Natural killer cell (primary cell): Measurements from ENCODE around the gene MRPS6. TPM values are rescaled to one million over a fixed set of nuclear protein-coding genes. Genes with fewer than 3 reads are reported as not detected.

Source experiments
- ATAC-seq, 3 donors: fragments of 150-1000 bp in 2 of 3; fragments of 200-7000 bp in 1 of 3; cut with Tn5 transposase; 1 replicate in 1 of 3; 2 replicates in 2 of 3; pipeline ENCODE4 v1.10.0; 2021; ENCODE audit warnings: mild to moderate bottlenecking in 2 of 3, moderate library complexity in 2 of 3
- DNase-seq, 2 donors: peaks; one replicate each; pipeline versions ENCODE4 v3.0.0 to v3.0.0-alpha.2; 2013 to 2021; ENCODE audit warnings: mixed read lengths in 1 of 2
- H3K27ac ChIP-seq: one replicate; pipeline ENCODE4 v1.5.1; 2013; ENCODE audit warnings: mild to moderate bottlenecking, low read length
- H3K27me3 ChIP-seq: one replicate; pipeline ENCODE4 v1.6.1; 2013; ENCODE audit warnings: low read length; ENCODE audit not compliant: control insufficient read depth, insufficient read depth
- H3K36me3 ChIP-seq: one replicate; pipeline ENCODE4 v1.6.1; 2013; ENCODE audit warnings: low read length; ENCODE audit not compliant: control insufficient read depth, insufficient read depth
- H3K4me1 ChIP-seq: one replicate; pipeline ENCODE4 v1.6.1; 2013; ENCODE audit warnings: low read length; ENCODE audit not compliant: control insufficient read depth, insufficient read depth
- H3K4me3 ChIP-seq: one replicate; pipeline ENCODE4 v1.5.1; 2013; ENCODE audit warnings: low read length
- H3K9me3 ChIP-seq: one replicate; pipeline ENCODE4 v1.6.1; 2013; ENCODE audit warnings: low read length; ENCODE audit not compliant: control insufficient read depth, insufficient read depth
- H3K27ac Mint-ChIP-seq, 2 donors: one replicate each; pipeline ENCODE4 v1.8.0; 2022; ENCODE audit warnings: mild to moderate bottlenecking in 2 of 2, mixed read lengths in 2 of 2, moderate library complexity in 1 of 2
- H3K27me3 Mint-ChIP-seq, 2 donors: one replicate each; pipeline ENCODE4 v1.8.0; 2022; ENCODE audit warnings: low read depth in 2 of 2, mixed read lengths in 2 of 2
- H3K36me3 Mint-ChIP-seq: one replicate; pipeline ENCODE4 v1.8.0; 2022; ENCODE audit warnings: mixed read lengths
- H3K4me1 Mint-ChIP-seq, 2 donors: one replicate each; pipeline ENCODE4 v1.8.0; 2022; ENCODE audit warnings: mixed read lengths in 2 of 2
- H3K4me3 Mint-ChIP-seq: one replicate; pipeline ENCODE4 v1.8.0; 2022; ENCODE audit warnings: mild to moderate bottlenecking, moderate library complexity, mixed read lengths
- H3K9me3 Mint-ChIP-seq, 2 donors: one replicate each; pipeline ENCODE4 v1.8.0; 2022; ENCODE audit warnings: mixed read lengths in 2 of 2
- WGBS: methylation state at CpG from one replicate; pipeline ENCODE4 v1.1.7; 2013; ENCODE audit warnings: missing lambda C conversion rate; ENCODE audit not compliant: insufficient coverage; 5-methylcytosine and 5-hydroxymethylcytosine counted together
- intact Hi-C: fragments of 100-400 bp; cut with micrococcal nuclease; formaldehyde crosslinking; loops from one replicate; pipeline ENCODE4 v1.14.2; 2022
- total RNA-seq, 4 donors: library from RNA; stranded (reverse); fragments of 120-200 nt in 1 of 4; gene quantifications; one replicate each; pipeline versions ENCODE4 v1.2.3 to v1.2.4, GENCODE V29; 2013 to 2022
- TF ChIP-seq, protein P1 (sequence below): fragments of 200-600 bp; IDR thresholded peaks from one replicate; pipeline ENCODE4 v1.8.0; 2022; ENCODE audit warnings: antibody characterized with exemption

Gene MRPS6
- total RNA-seq, 3 donors from 2014 or later (not counting 1 experiment from before 2014, with no cell fraction given): 42.7 to 54.5 (median 44.3) TPM

DNA sequence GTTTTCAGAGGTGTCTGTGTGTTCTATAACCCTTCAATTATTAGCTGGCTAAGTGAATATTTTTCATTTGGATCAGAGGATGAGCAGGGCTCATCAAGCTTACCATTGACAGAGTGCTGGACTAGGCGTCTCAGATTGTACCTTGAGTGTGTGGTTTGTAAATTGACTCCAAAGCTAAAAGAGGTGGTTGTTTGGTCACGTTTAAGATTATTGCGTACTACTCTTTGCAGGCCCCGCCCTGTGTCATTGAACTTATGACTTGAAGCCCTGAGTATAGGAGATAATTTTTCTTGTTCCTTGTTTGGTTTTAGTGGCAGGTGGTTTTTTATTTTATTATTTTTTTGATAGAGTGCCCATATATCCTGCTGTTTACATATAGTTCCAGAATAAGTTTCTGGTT is 17.7 kb downstream of the MRPS6 start:
- WGBS: 80% methylated on average over 3 of the region's 4 CpGs
- Mint-ChIP-seq H3K27me3 (no peaks in the 10 kb centered on the region), H3K4me3 (no peak overlapping the region), H3K36me3 (peaks cover 6% of the 10 kb centered on the region), H3K27ac (peak overlapping the region; percentile 33 to 54), H3K9me3 (no peaks in the 10 kb centered on the region), H3K4me1 (peaks cover 57 to 59% of the 10 kb centered on the region in 2 donors)
- no peaks in the 10 kb centered on the region for H3K27me3 ChIP-seq
- H3K4me1 ChIP-seq: peaks cover 23% of the 10 kb centered on the region
- intact Hi-C loops: no loop called here
- no peak overlapping the region for H3K27ac ChIP-seq
- no peak overlapping the region for H3K4me3 ChIP-seq
- DNase-seq (no peak), ATAC-seq (no peak)
- no peaks in the 10 kb centered on the region for H3K9me3 ChIP-seq
- H3K36me3 ChIP-seq: peaks cover 10% of the 10 kb centered on the region
- TF ChIP-seq, protein P1, sequence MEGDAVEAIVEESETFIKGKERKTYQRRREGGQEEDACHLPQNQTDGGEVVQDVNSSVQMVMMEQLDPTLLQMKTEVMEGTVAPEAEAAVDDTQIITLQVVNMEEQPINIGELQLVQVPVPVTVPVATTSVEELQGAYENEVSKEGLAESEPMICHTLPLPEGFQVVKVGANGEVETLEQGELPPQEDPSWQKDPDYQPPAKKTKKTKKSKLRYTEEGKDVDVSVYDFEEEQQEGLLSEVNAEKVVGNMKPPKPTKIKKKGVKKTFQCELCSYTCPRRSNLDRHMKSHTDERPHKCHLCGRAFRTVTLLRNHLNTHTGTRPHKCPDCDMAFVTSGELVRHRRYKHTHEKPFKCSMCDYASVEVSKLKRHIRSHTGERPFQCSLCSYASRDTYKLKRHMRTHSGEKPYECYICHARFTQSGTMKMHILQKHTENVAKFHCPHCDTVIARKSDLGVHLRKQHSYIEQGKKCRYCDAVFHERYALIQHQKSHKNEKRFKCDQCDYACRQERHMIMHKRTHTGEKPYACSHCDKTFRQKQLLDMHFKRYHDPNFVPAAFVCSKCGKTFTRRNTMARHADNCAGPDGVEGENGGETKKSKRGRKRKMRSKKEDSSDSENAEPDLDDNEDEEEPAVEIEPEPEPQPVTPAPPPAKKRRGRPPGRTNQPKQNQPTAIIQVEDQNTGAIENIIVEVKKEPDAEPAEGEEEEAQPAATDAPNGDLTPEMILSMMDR: no peak

DNA sequence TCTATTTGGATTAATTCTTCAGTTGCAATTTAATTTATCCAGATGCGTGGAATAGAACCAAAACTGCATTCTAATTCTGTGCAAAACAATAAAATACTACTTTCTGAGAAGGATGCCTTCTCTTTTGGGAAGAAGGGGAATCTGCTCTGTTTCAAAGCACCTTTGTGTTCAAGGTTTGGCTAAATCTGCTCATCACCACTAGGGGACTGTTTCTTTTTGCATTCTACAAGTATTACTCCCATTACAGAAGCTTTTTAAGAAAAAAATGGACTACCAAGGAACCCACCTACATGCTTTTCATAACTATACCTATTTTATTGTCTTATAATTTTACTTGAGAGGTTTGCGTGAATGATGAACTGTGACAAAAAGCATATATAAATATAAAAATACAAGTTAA is 18.2 kb downstream of the MRPS6 start:
- ATAC-seq (no peak), DNase-seq (peak in 1 of 2 donors; percentile 22)
- WGBS: no CpG with 5 or more reads among the region's 2 CpGs
- no peak overlapping the region for H3K4me3 ChIP-seq
- intact Hi-C loops: no loop called here
- H3K4me1 ChIP-seq: peaks cover 20% of the 10 kb centered on the region
- H3K9me3 ChIP-seq: no peaks in the 10 kb centered on the region
- no peak overlapping the region for H3K4me3 Mint-ChIP-seq
- H3K27me3 ChIP-seq: no peaks in the 10 kb centered on the region
- no peaks in the 10 kb centered on the region for H3K27me3 Mint-ChIP-seq
- peak overlapping the region; percentile 33 to 54 for H3K27ac Mint-ChIP-seq
- H3K27ac ChIP-seq: no peak overlapping the region
- peaks cover 6% of the 10 kb centered on the region for H3K36me3 Mint-ChIP-seq
- peaks cover 59 to 63% of the 10 kb centered on the region in 2 donors for H3K4me1 Mint-ChIP-seq
- TF ChIP-seq, protein P1: peak; percentile 45
- H3K36me3 ChIP-seq: peaks cover 14% of the 10 kb centered on the region
- no peaks in the 10 kb centered on the region for H3K9me3 Mint-ChIP-seq

DNA sequence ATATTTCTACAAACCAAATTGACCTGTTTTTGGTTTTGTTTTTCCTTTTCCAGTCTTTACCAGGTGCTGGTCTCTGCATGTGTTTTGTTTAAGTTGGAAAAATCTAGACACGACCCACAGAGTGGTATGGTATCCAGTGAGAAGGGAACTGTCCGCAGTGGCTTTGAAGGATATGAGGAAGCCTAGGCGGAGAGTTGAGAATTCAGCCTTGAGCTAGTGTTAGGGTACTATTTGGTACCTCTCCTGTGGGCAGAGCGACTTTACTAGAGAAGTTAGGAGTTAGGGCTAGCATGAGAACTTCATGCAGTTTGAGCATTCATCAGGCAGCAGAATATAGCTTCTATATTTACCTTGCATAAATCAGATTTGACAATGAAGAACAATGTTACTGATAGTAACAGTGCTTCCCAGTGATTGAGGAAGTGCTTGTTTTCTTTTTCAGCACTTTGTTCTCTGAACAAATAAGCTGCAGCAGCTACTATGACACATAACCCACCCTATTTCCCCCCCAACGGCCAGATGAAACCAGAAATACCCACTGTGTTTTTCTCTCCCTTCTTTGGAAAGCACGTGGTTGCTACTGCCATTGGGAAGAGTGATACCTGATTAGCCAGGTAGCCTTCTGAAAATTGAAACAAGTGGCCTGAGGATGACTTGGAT is 19.0 kb downstream of the MRPS6 start:
- peak; percentile 44 to 72 (median 56) for ATAC-seq

More for the DNA sequence above, 19.0 kb downstream of the MRPS6 start:
- peak in 1 of 2 donors; percentile 39 for DNase-seq
- peaks cover 20% of the 10 kb centered on the region for H3K36me3 ChIP-seq
- Mint-ChIP-seq H3K36me3 (peaks cover 6% of the 10 kb centered on the region), H3K9me3 (no peaks in the 10 kb centered on the region), H3K4me3 (no peak overlapping the region), H3K27ac (peak overlapping the region; percentile 59 to 69), H3K27me3 (no peaks in the 10 kb centered on the region), H3K4me1 (peaks cover 67 to 70% of the 10 kb centered on the region in 2 donors)
- no peaks in the 10 kb centered on the region for H3K27me3 ChIP-seq
- intact Hi-C loops: no loop called here
- H3K4me1 ChIP-seq: peaks cover 14% of the 10 kb centered on the region
- no peak overlapping the region for H3K27ac ChIP-seq
- H3K9me3 ChIP-seq: no peaks in the 10 kb centered on the region
- TF ChIP-seq, protein P1: no peak
- WGBS: 52% methylated on average over 4 of the region's 6 CpGs
- no peak overlapping the region for H3K4me3 ChIP-seq
